ENCODE results near the gene BOLA1. TPM values are rescaled to one million over a fixed set of nuclear protein-coding genes. Genes with fewer than 3 reads are reported as not detected.
A peak's percentile ranks its signal among the peaks of the same experiment; 100 is the strongest.

BOLA1 gene
- total and polyA plus RNA-seq, 2 of the 13 experiments (the other 11 are each of a cell fraction or from before 2014, with no cell fraction given), result 3.2 to 4.2 TPM

DNA sequence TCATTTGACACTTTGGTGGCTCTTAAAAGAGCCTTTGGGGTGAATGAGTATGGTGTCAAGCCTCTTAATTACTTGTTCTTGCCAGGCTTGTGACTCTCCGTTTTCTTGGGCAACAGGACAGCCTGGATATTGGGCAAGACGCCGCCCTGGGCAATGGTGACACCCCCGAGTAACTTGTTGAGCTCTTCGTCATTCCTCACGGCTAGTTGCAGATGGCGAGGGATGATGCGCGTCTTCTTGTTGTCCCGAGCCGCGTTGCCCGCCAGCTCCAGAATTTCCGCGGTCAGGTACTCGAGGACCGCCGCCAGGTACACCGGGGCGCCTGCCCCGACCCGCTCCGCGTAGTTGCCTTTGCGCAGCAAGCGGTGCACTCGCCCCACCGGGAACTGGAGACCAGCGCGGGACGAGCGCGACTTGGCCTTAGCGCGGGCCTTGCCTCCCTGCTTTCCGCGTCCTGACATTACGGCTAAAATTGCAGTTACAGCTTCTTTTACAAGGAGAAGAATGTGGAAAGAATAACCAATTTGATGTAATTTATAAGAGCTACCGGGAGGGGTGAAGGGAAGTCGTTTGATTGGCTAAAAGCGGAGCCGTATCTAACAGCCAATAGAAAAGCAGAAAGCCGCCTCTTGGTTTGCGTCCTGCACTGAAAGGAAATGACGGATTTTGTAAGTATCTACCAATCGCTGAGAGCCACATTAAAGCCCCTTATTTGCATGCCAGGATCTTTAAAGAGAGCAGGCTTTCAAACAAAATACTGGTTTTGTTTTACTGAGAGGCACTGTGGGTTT is 11.7 kb upstream of the BOLA1 start (continued):
- TF ChIP-seq, protein P1, sequence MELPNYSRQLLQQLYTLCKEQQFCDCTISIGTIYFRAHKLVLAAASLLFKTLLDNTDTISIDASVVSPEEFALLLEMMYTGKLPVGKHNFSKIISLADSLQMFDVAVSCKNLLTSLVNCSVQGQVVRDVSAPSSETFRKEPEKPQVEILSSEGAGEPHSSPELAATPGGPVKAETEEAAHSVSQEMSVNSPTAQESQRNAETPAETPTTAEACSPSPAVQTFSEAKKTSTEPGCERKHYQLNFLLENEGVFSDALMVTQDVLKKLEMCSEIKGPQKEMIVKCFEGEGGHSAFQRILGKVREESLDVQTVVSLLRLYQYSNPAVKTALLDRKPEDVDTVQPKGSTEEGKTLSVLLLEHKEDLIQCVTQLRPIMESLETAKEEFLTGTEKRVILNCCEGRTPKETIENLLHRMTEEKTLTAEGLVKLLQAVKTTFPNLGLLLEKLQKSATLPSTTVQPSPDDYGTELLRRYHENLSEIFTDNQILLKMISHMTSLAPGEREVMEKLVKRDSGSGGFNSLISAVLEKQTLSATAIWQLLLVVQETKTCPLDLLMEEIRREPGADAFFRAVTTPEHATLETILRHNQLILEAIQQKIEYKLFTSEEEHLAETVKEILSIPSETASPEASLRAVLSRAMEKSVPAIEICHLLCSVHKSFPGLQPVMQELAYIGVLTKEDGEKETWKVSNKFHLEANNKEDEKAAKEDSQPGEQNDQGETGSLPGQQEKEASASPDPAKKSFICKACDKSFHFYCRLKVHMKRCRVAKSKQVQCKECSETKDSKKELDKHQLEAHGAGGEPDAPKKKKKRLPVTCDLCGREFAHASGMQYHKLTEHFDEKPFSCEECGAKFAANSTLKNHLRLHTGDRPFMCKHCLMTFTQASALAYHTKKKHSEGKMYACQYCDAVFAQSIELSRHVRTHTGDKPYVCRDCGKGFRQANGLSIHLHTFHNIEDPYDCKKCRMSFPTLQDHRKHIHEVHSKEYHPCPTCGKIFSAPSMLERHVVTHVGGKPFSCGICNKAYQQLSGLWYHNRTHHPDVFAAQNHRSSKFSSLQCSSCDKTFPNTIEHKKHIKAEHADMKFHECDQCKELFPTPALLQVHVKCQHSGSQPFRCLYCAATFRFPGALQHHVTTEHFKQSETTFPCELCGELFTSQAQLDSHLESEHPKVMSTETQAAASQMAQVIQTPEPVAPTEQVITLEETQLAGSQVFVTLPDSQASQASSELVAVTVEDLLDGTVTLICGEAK (IDR thresholded peaks at IDR 0.05), result no peak
- TF ChIP-seq, protein P1 (CRISPR knock-in tag; IDR thresholded peaks at IDR 0.05), result peak; percentile 39
- no peak for TF ChIP-seq ARNT2 (CRISPR knock-in tag; IDR thresholded peaks at IDR 0.05; ENCODE audit: low read depth)
- TF ChIP-seq RBAK (CRISPR knock-in tag; IDR thresholded peaks at IDR 0.05), result no peak
- TF ChIP-seq ELF1 (CRISPR knock-in tag; IDR thresholded peaks at IDR 0.05), result peak; percentile 25; the same call in 1 of the 2 replicates
- TF ChIP-seq NFIB (CRISPR knock-in tag; IDR thresholded peaks at IDR 0.05; ENCODE audit: borderline replicate concordance), result no peak
- TF ChIP-seq ZFYVE20 (CRISPR knock-in tag; IDR thresholded peaks at IDR 0.05; ENCODE audit: borderline replicate concordance, low read depth), result no peak; the same call in 1 of the 2 replicates
- TF ChIP-seq, protein P2, sequence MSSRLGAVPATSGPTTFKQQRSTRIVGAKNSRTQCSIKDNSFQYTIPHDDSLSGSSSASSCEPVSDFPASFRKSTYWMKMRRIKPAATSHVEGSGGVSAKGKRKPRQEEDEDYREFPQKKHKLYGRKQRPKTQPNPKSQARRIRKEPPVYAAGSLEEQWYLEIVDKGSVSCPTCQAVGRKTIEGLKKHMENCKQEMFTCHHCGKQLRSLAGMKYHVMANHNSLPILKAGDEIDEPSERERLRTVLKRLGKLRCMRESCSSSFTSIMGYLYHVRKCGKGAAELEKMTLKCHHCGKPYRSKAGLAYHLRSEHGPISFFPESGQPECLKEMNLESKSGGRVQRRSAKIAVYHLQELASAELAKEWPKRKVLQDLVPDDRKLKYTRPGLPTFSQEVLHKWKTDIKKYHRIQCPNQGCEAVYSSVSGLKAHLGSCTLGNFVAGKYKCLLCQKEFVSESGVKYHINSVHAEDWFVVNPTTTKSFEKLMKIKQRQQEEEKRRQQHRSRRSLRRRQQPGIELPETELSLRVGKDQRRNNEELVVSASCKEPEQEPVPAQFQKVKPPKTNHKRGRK (CRISPR knock-in tag; IDR thresholded peaks at IDR 0.05), result no peak
- TF ChIP-seq, protein P3, sequence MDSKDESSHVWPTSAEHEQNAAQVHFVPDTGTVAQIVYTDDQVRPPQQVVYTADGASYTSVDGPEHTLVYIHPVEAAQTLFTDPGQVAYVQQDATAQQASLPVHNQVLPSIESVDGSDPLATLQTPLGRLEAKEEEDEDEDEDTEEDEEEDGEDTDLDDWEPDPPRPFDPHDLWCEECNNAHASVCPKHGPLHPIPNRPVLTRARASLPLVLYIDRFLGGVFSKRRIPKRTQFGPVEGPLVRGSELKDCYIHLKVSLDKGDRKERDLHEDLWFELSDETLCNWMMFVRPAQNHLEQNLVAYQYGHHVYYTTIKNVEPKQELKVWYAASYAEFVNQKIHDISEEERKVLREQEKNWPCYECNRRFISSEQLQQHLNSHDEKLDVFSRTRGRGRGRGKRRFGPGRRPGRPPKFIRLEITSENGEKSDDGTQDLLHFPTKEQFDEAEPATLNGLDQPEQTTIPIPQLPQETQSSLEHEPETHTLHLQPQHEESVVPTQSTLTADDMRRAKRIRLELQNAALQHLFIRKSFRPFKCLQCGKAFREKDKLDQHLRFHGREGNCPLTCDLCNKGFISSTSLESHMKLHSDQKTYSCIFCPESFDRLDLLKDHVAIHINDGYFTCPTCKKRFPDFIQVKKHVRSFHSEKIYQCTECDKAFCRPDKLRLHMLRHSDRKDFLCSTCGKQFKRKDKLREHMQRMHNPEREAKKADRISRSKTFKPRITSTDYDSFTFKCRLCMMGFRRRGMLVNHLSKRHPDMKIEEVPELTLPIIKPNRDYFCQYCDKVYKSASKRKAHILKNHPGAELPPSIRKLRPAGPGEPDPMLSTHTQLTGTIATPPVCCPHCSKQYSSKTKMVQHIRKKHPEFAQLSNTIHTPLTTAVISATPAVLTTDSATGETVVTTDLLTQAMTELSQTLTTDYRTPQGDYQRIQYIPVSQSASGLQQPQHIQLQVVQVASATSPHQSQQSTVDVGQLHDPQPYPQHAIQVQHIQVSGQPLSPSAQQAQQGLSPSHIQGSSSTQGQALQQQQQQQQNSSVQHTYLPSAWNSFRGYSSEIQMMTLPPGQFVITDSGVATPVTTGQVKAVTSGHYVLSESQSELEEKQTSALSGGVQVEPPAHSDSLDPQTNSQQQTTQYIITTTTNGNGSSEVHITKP (CRISPR knock-in tag; IDR thresholded peaks at IDR 0.05; ENCODE audit: low read depth), result peak; percentile 14; the same call in 1 of the 2 replicates
- TF ChIP-seq, protein P4, sequence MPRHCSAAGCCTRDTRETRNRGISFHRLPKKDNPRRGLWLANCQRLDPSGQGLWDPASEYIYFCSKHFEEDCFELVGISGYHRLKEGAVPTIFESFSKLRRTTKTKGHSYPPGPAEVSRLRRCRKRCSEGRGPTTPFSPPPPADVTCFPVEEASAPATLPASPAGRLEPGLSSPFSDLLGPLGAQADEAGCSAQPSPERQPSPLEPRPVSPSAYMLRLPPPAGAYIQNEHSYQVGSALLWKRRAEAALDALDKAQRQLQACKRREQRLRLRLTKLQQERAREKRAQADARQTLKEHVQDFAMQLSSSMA (CRISPR knock-in tag; IDR thresholded peaks at IDR 0.05), result no peak; the same call in 1 of the 2 replicates
- TF ChIP-seq SOX5 (CRISPR knock-in tag; IDR thresholded peaks at IDR 0.05; ENCODE audit: borderline replicate concordance), result no peak

All from HepG2 (cell line).